Activated CD8-positive, alpha-beta memory T cell treated with anti-CD3 and anti-CD28 coated beads, Interleukin-2, amount 50 U/mL, for 1 hour (primary cell): ENCODE data around the gene MGAT4C.
"Not testable (repeated sequence)": the region's sequence is repeated elsewhere in the genome, so short reads cannot be mapped to it uniquely, and the experiment has no call there.

Source experiments
- DNase-seq: peaks from one replicate; pipeline ENCODE4 v3.0.0-alpha.2; 2020; ENCODE audit errors: extremely low read depth

The MGAT4C gene

DNA sequence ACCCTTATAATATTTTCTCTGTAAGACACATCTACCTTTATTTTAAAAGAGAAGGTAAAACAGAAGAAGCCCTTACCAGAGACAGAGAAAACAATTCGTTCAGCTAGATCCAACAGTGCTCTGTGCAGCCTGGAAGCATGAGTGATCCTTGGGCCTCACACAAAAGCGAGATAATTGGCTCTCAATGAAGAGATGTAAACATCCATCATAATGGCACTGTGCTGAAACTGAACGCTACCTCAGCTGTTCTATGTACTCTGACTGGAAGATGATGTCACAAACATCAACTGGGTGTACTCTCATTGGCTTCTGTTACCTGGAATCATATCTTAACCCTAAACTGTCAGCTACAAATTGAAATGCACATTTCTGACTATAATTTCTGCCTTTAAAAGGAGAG lies at the start of gene MGAT4C:
TSS of gene MGAT4C (minus strand) at position 229 of the 400 bp plus-strand sequence.
- DNase-seq = no peak

GRCh38 chr12:86296396-86296795 lies 40.2 kb upstream of the MGAT4C start:
- DNase-seq = not testable (repeated sequence)

GRCh38 chr12:86293682-86294240 lies 37.6 kb upstream of the MGAT4C start:
- DNase-seq = no peak

- no peak for DNase-seq
Observed at GRCh38 chr12:86292480-86292879, 36.3 kb upstream of the MGAT4C start.

DNA sequence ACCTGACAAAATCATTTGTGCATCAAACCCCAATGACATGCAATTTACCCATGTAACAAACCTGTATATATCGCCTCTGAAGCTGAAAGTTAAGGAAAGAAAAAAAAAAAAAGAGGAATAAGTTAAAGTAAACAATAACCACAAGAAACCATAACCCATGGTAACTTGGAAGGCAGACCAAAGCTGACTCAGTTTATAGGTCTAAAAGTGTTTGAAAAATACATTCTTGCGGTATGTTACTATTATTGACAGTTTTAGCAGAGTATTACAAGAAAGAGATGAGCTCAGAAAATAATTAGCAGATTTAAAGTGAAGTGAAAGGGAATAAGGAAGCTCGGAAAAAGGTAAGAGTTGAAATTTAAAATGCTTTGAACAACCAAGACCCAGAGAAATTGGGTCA lies 34.4 kb upstream of the MGAT4C start:
- DNase-seq = no peak

GRCh38 chr12:86286119-86286518 lies 29.9 kb upstream of the MGAT4C start:
- no peak for DNase-seq

DNA sequence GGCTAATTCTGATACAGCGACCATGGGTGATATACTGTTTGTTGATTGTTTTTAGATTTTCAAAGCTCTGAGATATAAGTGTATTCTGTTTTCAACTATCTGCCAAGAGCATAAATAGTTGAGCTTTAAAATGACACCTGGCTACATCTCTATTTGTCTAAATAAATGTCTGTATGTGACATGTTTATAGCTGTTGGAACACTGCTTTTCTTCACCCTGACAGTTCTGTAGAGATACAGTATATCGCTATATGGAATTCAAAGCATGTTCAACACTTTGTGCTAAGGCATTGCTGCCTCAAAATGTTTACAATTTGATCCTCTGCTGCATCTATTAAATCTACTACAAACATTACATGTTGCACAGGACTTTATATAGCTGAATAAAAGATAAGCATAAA lies 27.4 kb upstream of the MGAT4C start:
- no peak for DNase-seq

DNA sequence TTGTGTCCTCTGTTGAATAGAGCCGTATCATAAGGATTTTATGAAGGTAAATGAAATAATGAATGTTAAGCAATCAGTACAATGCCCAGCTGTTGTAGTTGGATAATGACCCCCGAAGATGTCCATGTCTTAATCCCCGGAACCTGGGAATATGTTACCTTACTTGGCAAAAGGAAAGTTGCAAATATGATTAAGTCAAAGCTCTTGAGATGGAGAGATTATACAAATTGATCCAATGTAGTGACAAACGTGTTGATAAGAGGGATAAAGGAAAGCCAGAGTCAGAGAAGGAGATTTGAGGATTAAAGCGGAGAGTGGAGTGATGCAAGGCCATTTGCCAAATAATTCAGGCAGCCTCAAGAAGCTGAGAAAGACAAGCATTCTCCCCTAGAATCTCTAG lies 19.2 kb upstream of the MGAT4C start:
- DNase-seq = no peak

DNA sequence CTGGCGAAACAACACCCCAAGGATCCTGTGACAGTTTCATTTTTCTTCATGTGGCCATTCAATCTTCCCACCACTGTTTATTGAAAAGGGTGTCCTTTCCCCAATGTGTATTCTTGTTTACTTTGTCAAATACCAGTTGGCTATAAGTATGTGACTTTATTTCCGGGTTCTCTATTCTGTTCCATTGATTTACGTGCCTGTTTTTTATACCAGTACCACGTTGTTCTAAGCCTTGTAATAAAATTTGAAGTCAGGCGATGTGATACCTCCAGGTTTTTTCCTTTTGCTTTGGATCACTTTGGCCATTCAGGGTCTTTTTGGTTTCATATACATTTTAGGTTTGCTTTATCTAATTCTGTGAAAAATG lies 9.1 kb upstream of the MGAT4C start:
- no peak for DNase-seq

- no peak for DNase-seq
Observed at GRCh38 chr12:86264451-86265328, 8.5 kb upstream of the MGAT4C start.

- DNase-seq = no peak
Observed at GRCh38 chr12:86261578-86261977, 5.4 kb upstream of the MGAT4C start.

DNA sequence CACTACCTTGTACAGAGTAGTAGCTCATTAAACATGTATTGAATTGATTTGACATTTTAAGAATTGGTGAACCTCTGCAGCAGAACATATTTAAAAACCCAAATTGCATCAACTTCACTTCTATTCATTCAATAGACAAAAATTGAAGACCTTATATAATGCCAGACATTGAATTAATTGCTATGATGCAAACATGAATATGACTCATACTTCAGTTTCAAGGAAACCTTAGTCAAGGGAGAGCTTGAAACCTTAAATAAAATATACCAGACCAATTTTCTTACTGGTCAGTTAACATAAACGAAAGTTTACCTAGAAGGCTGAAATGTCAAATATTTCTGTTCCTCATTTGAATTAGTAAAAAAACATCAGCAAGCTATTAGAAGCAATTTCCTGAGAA lies 5.0 kb upstream of the MGAT4C start:
- DNase-seq = no peak

DNA sequence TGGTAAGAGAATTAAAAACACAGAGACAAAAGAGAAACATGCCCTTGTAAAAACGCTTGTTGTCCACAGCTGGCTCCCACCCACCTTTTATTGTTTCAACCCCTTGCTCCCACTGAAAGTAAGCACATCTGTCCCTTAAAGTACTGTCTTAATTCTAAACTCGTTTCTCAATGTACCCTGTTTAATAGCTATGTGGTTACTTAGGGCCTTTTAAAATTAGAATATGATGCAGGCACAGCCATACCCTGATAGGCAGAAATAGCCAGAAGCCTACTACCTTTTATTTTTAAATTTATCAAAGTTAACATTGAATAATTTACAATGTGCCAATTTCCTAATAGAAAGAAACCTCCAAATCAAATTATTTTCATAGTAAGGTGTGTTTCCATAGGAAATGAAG lies 4.0 kb upstream of the MGAT4C start:
- DNase-seq = no peak

- DNase-seq = no peak
Observed at GRCh38 chr12:86257134-86257533, 943 bp upstream of the MGAT4C start.

GRCh38 chr12:86254399-86255107 lies 1.6 kb downstream of the MGAT4C start:
- no peak for DNase-seq

DNA sequence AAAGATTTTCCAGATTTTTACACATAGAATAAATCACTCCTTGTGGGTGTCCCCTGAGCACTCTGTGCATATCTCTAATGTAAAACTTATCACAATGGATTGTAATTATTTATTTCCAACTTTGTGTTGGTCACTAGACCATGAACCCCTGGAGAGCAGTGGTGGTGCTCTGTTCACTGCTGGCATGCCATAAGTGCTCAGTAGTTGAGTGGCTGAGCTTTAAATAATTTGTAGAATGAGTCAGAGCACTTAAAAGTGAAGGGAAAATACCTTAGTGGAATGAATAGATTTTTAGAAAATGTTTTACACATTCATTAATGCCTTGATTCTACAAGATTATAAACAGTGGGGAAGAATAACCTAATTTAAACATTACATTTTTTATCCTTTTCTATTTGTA lies 6.3 kb downstream of the MGAT4C start:
- DNase-seq = no peak

GRCh38 chr12:86249276-86249675 lies 6.9 kb downstream of the MGAT4C start:
- no peak for DNase-seq

DNA sequence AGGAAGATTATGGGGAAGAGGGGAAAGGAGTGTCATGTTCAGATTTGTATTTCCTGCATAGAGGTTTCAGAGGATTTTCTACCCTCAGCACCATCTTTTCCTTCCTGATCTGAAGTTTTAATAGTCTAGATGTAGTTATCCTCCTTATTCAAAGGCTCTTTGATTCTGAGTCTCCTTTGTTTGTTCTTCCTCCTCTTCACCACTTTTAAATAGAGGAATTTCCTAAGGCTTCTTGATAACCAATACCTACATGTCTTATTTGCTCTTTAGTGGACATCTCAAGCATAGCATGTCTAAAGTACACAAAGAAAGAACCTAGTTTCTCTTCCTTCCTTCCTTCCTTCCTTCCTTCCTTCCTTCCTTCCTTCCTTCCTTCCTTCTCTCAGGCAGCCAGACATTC lies 8.3 kb downstream of the MGAT4C start:
- DNase-seq = no peak

DNA sequence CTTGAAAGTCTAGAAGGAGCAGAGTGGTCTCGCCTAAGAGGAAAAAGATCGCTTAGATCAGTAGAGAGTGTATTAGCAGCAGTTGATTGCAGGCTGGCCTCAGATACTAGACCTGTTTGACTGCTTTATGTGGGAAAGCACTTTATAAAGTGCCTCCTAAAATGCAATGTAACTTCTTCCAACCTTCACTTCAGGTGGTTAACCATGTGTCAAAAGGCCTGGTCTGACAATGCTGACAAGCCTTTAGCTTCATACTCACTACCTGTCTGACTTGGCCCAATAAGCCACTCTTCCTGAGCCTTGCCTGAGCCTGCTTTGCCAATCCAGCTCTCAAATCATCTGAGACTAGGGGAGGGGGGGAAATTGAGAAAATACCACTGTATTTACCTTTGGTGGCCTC lies 14.6 kb downstream of the MGAT4C start:
- no peak for DNase-seq

- no peak for DNase-seq
Observed at GRCh38 chr12:86234316-86234855, 21.8 kb downstream of the MGAT4C start.

GRCh38 chr12:86233126-86233525 lies 23.1 kb downstream of the MGAT4C start:
- DNase-seq = no peak

GRCh38 chr12:86230516-86231146 lies 25.6 kb downstream of the MGAT4C start:
- DNase-seq = no peak
